Activated T-cell treated with anti-CD3 and anti-CD28 coated beads, Interleukin-2, amount 50 U/mL, for 72 hours (primary cell): ENCODE data around the gene PKDREJ. TPM values are rescaled to one million over a fixed set of nuclear protein-coding genes. Genes with fewer than 3 reads are reported as not detected.
A peak's percentile ranks its signal among the peaks of the same experiment; 100 is the strongest.

Experiments used
- ATAC-seq, 2 donors: fragments of 150-1000 bp; cut with Tn5 transposase; replicated peaks in 1 of 2; 2 replicates each; pipeline ENCODE4 v1.10.0; 2021; ENCODE audit warnings: moderate library complexity in 2 of 2, mild to moderate bottlenecking in 1 of 2
- DNase-seq, 2 donors: peaks; one replicate each; pipeline ENCODE4 v3.0.0; 2021 to 2022; ENCODE audit warnings: mixed read lengths in 1 of 2
- H3K27ac Mint-ChIP-seq: one replicate; pipeline ENCODE4 v1.8.0; 2022; ENCODE audit warnings: mild to moderate bottlenecking, moderate library complexity, mixed read lengths
- H3K27me3 Mint-ChIP-seq: one replicate; pipeline ENCODE4 v1.8.0; 2022; ENCODE audit warnings: low read depth, mixed read lengths
- H3K36me3 Mint-ChIP-seq, 2 donors: one replicate each; pipeline ENCODE4 v1.8.0; 2022; ENCODE audit warnings: mixed read lengths in 2 of 2, mild to moderate bottlenecking in 1 of 2; ENCODE audit not compliant: insufficient read depth in 2 of 2
- H3K4me1 Mint-ChIP-seq: one replicate; pipeline ENCODE4 v1.8.0; 2022; ENCODE audit warnings: low read depth, mixed read lengths
- H3K4me3 Mint-ChIP-seq, 2 donors: one replicate each; pipeline ENCODE4 v1.8.0; 2022; ENCODE audit warnings: mild to moderate bottlenecking in 2 of 2, mixed read lengths in 2 of 2, moderate library complexity in 2 of 2
- H3K9me3 Mint-ChIP-seq, 2 donors: one replicate each; pipeline ENCODE4 v1.8.0; 2022; ENCODE audit warnings: mixed read lengths in 2 of 2
- total RNA-seq, 2 donors: library from RNA; stranded (reverse); gene quantifications; one replicate each; pipeline ENCODE4 v1.2.3, GENCODE V29; 2022

The PKDREJ gene
- total RNA-seq, 2 donors from 2014 or later: not detected

DNA sequence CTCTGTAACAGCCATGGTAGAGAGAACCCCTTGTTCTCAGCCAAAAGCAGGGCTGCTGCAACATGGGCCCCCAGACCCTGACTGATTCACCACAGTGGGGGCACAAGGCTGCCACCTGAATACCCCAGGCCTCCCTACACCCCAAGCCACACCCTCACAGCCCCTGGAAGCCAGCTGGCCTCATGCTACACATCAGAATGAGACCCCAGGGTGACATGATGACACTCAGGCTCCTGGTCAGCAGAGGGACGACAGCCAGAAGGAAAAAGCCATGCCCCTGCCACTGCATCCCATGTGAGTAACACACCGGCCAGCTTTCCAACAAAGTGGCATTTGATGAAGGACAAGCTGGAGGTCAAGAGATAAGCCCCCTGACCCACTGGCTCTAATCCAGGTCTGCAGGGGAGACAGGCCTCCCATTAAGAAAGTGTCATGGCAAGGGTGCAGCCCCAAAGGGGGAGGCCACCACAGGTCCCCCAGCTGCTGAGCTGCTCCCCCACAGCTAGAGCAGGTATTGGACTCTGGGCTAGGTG lies 15.6 kb downstream of the PKDREJ start:
- H3K36me3 Mint-ChIP-seq: peaks cover 0 to 1% of the 10 kb centered on the region in 2 donors
- peaks cover 17% of the 10 kb centered on the region for H3K4me1 Mint-ChIP-seq
- H3K9me3 Mint-ChIP-seq: peaks cover 0 to 1% of the 10 kb centered on the region in 2 donors
- no peak overlapping the region for H3K4me3 Mint-ChIP-seq
- DNase-seq: no peak
- no peak overlapping the region for H3K27ac Mint-ChIP-seq
- H3K27me3 Mint-ChIP-seq: no peaks in the 10 kb centered on the region
- ATAC-seq: no peak

DNA sequence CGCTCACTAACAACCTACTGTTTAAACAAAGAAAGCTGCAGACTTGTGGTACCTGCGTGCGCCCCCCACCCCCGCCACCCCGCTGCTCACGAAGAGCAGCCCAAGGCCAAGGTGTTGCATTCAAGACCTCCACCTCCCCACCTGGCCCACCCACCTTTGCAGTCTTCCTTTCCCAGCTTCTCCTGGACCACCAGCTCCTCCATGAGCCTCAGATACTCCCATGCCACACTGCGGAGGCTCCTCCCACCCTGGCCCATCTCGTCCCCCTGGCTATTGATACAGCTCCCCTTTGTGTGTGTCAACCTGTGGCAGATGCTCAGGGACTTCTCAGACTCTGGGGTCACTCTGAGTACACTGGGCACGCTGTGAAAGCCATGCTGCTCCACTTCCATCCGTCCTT lies 17.0 kb downstream of the PKDREJ start:
- H3K36me3 Mint-ChIP-seq: peaks cover 0 to 1% of the 10 kb centered on the region in 2 donors
- ATAC-seq (no peak), DNase-seq (no peak)
- H3K27ac Mint-ChIP-seq: no peak overlapping the region
- H3K9me3 Mint-ChIP-seq: no peaks in the 10 kb centered on the region
- H3K27me3 Mint-ChIP-seq: no peaks in the 10 kb centered on the region
- no peak overlapping the region for H3K4me3 Mint-ChIP-seq
- peaks cover 8% of the 10 kb centered on the region for H3K4me1 Mint-ChIP-seq

DNA sequence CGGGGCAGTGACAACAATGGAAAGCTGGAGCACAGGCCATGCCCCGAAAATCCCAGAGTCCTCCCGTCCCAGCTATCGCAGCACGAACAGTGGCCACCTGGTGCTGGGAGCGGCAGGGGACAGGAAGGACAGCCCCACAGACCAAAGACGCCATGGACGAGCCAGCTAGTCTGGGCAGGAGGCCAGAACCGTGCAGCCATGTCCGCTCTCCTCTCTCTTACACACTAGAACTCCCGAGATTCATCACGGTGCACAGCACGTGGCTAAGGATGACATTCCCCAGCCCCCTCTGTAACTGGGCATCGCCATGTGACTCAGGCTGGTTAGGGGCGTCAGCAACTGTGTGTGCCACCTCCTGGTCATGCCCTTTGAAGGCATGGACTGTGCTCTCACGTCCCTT lies 17.6 kb downstream of the PKDREJ start:
- no peaks in the 10 kb centered on the region for H3K27me3 Mint-ChIP-seq
- peaks cover 0 to 1% of the 10 kb centered on the region in 2 donors for H3K36me3 Mint-ChIP-seq
- DNase-seq (no peak), ATAC-seq (no peak)
- no peaks in the 10 kb centered on the region for H3K9me3 Mint-ChIP-seq
- peaks cover 4% of the 10 kb centered on the region for H3K4me1 Mint-ChIP-seq
- H3K27ac Mint-ChIP-seq: no peak overlapping the region
- H3K4me3 Mint-ChIP-seq: no peak overlapping the region

DNA sequence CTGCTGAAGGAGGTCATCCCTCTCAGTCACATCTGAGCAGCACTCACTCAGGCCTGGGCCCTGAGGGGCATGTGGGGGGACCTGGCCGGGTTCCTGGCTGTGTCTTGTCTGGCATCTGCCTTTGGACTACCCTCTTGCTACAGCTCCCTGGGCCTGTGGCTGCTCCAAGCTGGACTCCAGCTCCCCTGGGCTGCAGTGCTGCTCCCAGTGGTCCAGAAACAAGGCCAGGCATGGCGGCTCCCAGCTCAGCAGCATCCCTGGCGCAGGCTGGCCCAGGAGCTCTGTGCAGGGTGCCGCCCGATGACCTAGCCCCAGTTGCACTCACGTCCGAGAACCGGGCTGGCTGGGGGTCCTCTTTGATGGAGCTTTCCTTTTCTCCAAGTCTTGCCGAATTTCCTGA lies 18.4 kb downstream of the PKDREJ start:
- Mint-ChIP-seq H3K27me3 (no peaks in the 10 kb centered on the region), H3K36me3 (peaks cover 0 to 1% of the 10 kb centered on the region in 2 donors), H3K27ac (no peak overlapping the region), H3K9me3 (no peaks in the 10 kb centered on the region), H3K4me3 (no peak overlapping the region), H3K4me1 (peaks cover 6% of the 10 kb centered on the region)
- ATAC-seq (no peak), DNase-seq (no peak)

DNA sequence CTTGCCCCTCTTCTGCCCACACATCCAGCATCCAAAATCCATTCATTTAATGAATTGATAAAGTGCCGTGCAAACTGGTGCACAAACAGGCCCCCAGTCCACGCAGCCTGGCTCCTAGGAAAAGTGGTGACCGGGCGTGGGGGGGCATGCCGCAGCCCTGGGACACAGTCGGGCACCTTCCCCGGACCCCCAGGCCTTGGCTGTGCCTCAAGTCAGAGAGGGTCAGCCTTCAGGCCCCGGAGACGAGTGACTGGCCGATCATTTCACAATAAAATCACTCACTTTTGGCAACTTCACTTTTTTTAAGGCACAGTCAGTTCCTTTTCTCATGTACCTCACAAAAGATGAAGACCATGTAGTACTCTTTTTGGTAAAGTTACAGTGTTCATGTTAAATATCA lies 21.1 kb downstream of the PKDREJ start:
- ATAC-seq (no peak), DNase-seq (no peak)
- no peak overlapping the region for H3K27ac Mint-ChIP-seq
- H3K27me3 Mint-ChIP-seq: no peaks in the 10 kb centered on the region
- peaks cover 6% of the 10 kb centered on the region for H3K4me1 Mint-ChIP-seq
- H3K9me3 Mint-ChIP-seq: no peaks in the 10 kb centered on the region
- peaks cover 0 to 1% of the 10 kb centered on the region in 2 donors for H3K36me3 Mint-ChIP-seq
- H3K4me3 Mint-ChIP-seq: no peak overlapping the region

DNA sequence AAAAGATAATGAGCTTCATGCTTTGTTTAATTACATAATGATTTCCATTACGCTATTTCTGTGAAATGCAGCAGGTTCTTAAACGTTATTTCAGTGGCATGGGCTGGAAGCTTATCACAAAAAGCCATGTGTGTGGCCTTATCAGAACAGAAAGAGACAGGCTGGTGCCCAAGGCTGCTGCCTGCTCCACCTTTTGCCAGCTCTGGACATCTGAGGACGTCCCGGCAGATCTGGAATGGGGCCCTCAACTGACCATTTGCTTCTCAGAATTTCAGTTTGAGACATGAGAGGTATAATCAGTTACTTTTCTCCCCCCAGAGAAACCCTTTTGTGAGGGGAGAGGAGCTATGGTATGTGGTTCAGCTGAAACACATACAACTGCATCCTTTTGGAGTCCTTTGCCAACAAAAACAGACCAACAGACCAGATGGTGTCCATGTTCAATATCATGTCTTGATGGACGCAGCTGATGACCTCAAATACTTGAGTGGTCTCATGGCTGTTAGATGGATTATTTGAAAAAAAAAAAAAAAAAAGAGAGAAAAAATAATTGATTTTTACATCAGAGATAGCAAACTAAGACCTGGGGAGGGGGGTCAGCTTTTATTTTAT lies 21.6 kb downstream of the PKDREJ start:
- DNase-seq (no peak), ATAC-seq (no peak)
- no peak overlapping the region for H3K4me3 Mint-ChIP-seq
- no peaks in the 10 kb centered on the region for H3K27me3 Mint-ChIP-seq
- no peaks in the 10 kb centered on the region for H3K9me3 Mint-ChIP-seq
- peaks cover 0 to 1% of the 10 kb centered on the region in 2 donors for H3K36me3 Mint-ChIP-seq
- H3K27ac Mint-ChIP-seq: no peak overlapping the region
- H3K4me1 Mint-ChIP-seq: peaks cover 6% of the 10 kb centered on the region

DNA sequence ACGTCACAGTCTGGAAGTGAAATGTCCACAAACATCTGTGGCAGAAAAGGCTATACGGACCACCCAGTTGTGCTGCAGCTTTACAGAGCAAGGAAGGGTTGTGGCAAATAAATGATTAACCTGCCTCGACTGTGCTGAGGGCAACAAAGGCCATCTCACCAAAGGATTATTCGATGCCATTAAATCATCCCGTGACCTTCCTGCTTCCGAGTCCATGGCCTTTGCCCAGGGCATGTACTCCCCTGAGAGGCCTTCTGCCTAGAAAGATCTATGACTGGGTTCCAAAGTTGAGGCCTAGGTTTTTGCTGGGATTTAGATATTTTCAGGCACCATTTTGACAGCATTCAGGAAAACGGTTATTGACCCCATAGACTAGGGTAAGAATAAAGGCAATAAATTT lies 22.2 kb downstream of the PKDREJ start:
- no peaks in the 10 kb centered on the region for H3K9me3 Mint-ChIP-seq
- H3K36me3 Mint-ChIP-seq: peaks cover 0 to 1% of the 10 kb centered on the region in 2 donors
- H3K4me3 Mint-ChIP-seq: no peak overlapping the region
- H3K4me1 Mint-ChIP-seq: peaks cover 6% of the 10 kb centered on the region
- H3K27me3 Mint-ChIP-seq: no peaks in the 10 kb centered on the region
- no peak overlapping the region for H3K27ac Mint-ChIP-seq
- ATAC-seq (no peak), DNase-seq (no peak)

DNA sequence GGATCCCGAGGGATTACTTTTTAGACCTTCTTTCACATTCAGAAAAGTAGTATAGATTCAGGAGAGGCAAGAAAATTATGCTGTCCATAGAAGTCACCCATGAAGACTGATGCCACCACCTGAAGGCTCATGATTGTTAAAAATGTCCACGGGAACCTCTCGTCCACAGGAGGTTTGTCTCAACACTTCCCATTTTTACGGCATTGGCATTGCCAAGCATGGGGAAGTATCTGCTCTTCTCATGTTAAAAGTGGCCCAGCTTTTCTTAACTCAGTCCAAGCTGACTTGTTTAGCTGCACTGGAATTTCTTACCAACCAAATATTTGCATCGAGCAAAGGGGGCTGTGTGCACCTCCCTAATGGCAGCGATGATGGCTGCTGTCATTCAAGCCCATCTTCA lies 22.6 kb downstream of the PKDREJ start:
- Mint-ChIP-seq H3K27ac (no peak overlapping the region), H3K9me3 (no peaks in the 10 kb centered on the region), H3K4me3 (no peak overlapping the region), H3K27me3 (no peaks in the 10 kb centered on the region), H3K4me1 (peaks cover 6% of the 10 kb centered on the region), H3K36me3 (peaks cover 0 to 1% of the 10 kb centered on the region in 2 donors)
- ATAC-seq: no peak
- DNase-seq: no peak

DNA sequence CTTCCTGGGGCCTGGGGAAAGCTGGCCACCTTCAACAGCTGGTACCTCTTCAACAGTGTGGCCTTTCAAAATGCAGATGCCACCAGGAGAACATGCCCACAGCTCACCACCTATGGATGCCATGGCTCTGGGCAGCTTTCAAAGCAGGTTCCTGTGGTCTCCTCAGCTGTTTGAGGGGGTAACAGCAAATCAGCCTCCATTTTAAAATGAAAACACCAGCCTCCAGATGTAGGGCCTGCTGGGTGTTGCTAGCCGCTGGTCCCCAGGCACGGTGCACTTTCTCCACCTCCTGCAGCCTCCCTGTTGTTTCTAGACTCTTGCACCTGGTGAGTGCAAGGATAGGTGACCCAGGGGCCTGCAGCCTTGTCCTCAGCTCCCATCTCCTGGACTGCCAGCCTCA lies 23.1 kb downstream of the PKDREJ start:
- Mint-ChIP-seq H3K9me3 (no peaks in the 10 kb centered on the region), H3K27ac (no peak overlapping the region), H3K27me3 (no peaks in the 10 kb centered on the region), H3K4me3 (no peak overlapping the region), H3K4me1 (peaks cover 6% of the 10 kb centered on the region), H3K36me3 (peaks cover 0 to 1% of the 10 kb centered on the region in 2 donors)
- ATAC-seq (no peak), DNase-seq (no peak)

DNA sequence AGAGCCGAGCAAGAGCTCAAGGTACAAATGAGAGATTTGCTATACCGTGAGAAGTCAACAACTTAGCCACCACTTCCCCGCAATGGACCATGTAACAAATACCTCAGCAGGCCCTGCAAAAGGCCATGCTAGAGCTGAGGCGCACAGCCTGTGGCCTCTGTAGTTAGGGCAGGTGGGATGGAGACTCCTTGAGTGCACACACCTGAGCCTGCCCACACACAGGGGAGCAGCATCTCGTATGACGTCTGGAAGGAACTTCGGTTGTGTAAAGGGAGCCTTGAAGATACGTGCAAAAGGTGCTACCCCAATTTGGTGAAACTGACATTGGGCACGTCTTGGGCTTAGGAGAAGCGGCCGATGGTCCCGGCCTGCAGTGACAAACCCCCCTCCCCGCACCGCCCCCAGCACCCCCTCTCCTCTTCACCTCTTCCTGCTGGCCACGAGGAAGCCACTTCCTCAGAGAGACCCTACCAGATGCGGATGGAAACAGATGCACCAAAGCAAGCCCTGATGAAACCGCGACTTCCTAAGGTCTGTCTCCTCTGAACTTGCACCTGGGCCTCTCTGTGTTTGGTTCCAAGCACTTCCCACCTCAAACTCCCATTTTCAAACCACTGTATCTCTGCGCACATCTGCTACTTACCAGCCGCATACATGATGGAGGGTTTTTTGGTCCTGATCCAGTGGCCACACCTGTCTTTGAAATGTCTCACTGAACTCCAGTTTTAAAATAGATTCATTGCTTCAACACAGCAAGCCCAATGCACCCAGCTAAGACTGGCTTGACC lies 23.7 kb downstream of the PKDREJ start:
- peaks cover 0 to 1% of the 10 kb centered on the region in 2 donors for H3K36me3 Mint-ChIP-seq
- H3K27ac Mint-ChIP-seq: no peak overlapping the region
- H3K4me3 Mint-ChIP-seq: no peak overlapping the region
- H3K9me3 Mint-ChIP-seq: no peaks in the 10 kb centered on the region
- H3K4me1 Mint-ChIP-seq: peaks cover 6% of the 10 kb centered on the region
- H3K27me3 Mint-ChIP-seq: no peaks in the 10 kb centered on the region
- no peak for DNase-seq
- peak in 1 of 2 donors; percentile 21 for ATAC-seq

DNA sequence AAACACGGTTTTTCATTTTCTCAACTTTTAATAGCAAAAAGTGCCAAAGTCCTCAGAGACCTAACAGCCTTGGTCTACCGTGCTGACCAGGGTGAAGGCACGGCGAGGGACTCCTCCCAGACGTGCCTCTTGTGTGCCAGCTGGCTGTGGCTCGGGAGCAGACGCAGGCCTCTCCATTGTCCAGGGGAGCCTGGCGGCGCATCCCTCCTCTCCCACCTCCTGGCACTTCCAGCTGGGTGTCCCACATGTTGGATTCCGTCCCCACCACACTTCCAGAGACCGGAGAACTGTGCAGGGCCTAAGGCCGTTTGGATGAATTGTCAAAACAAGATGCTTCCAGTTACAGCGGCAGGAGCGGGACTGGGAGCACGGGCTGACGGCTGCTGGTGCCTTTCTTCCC lies 24.6 kb downstream of the PKDREJ start:
- H3K36me3 Mint-ChIP-seq: peaks cover 0 to 1% of the 10 kb centered on the region in 2 donors
- no peaks in the 10 kb centered on the region for H3K27me3 Mint-ChIP-seq
- H3K9me3 Mint-ChIP-seq: no peaks in the 10 kb centered on the region
- DNase-seq (no peak), ATAC-seq (no peak)
- no peak overlapping the region for H3K27ac Mint-ChIP-seq
- H3K4me3 Mint-ChIP-seq: no peak overlapping the region
- H3K4me1 Mint-ChIP-seq: peaks cover 6% of the 10 kb centered on the region

DNA sequence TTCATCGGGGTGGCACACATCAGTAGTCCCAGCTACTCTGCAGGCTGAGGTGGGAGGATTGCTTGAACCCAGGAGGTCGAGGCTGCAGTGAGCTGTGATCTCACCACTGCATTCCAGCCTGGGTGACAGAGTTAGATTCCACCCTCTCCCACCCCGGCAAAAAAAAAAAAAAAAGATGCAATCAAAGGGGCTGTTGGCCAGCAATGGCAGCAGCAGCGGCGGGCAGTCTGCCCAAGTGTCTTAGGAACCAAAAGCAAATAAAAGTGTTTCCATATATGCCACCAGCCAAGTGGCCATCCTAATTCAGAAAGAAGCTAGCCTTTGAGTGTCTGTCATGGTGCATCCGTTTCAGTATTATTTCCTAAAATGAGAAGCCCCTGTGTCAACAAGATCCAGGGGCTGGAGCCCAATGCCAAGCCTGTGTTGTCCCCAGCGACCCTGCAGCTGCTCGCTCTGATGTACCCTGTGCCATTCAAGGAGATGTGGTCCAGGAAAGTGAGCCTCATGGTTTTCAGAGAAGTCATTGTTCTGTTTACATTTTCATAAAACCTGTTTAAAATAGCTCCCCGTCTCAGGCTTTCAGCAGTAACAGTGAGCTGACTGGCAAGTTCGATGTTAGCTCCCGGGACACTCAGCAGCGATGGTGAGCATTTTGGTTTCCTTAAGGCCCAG lies 25.6 kb downstream of the PKDREJ start:
- Mint-ChIP-seq H3K27ac (no peak overlapping the region), H3K4me1 (peaks cover 6% of the 10 kb centered on the region), H3K9me3 (no peaks in the 10 kb centered on the region), H3K27me3 (no peaks in the 10 kb centered on the region), H3K36me3 (no peaks in the 10 kb centered on the region), H3K4me3 (no peak overlapping the region)
- no peak for ATAC-seq
- no peak for DNase-seq

DNA sequence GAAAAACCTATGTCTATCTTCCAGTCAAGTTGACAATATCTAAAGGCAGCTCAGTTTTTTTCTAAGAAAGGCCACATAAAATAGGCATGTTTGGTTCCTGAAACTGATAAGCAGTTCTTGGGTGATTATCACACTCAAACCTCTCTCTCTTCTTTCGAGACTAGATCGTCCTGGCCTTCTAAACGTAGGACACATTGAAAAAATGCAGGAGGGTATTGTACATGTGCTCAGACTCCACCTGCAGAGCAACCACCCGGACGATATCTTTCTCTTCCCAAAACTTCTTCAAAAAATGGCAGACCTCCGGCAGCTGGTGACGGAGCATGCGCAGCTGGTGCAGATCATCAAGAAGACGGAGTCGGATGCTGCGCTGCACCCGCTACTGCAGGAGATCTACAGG lies 28.2 kb downstream of the PKDREJ start:
- H3K27ac Mint-ChIP-seq: no peak overlapping the region
- H3K36me3 Mint-ChIP-seq: no peaks in the 10 kb centered on the region
- H3K4me1 Mint-ChIP-seq: peaks cover 6% of the 10 kb centered on the region
- ATAC-seq: no peak
- H3K27me3 Mint-ChIP-seq: no peaks in the 10 kb centered on the region
- DNase-seq: no peak
- no peak overlapping the region for H3K4me3 Mint-ChIP-seq
- no peaks in the 10 kb centered on the region for H3K9me3 Mint-ChIP-seq
